Measurements from ENCODE around the gene USP48. TPM values are rescaled to one million over a fixed set of nuclear protein-coding genes. Genes with fewer than 3 reads are reported as not detected.

Gene USP48
- total RNA-seq, 3 donors from 2014 or later: 56.0 to 86.9 (median 74.7) TPM

- no peak overlapping the region for H3K27ac ChIP-seq
- peaks cover 0 to 15% of the 10 kb centered on the region in 2 donors for H3K4me1 ChIP-seq
- no peak for TF ChIP-seq POLR2AphosphoS5 (IDR thresholded peaks at IDR 0.05)
- intact Hi-C loops (cut with DNase I; ENCODE audit: low total_unique reads): no loop called here
- no peaks in the 10 kb centered on the region for H3K9me3 ChIP-seq
- peaks cover 5 to 17% of the 10 kb centered on the region in 2 donors for H3K27me3 ChIP-seq
- no peak overlapping the region for H3K4me3 ChIP-seq
- H3K36me3 ChIP-seq: no peaks in the 10 kb centered on the region
- peak in 1 of 2 donors; percentile 50 for DNase-seq (ENCODE audit: low spot score in 2 of 2)
Observed at GRCh38 chr1:21665711-21666575, 117.0 kb downstream of the USP48 start.

GRCh38 chr1:21664806-21665588, 118.0 kb downstream of the USP48 start:
- TF ChIP-seq POLR2A (IDR thresholded peaks at IDR 0.05) (no peak), POLR2AphosphoS5 (IDR thresholded peaks at IDR 0.05) (no peak), CTCF (IDR thresholded peaks at IDR 0.05) (no peak)
- H3K4me1 ChIP-seq: peaks cover 0 to 15% of the 10 kb centered on the region in 2 donors
- DNase-seq (ENCODE audit: low spot score in 2 of 2): peak in 1 of 2 donors; percentile 34
- H3K36me3 ChIP-seq: no peaks in the 10 kb centered on the region
- H3K27me3 ChIP-seq: peaks cover 5 to 17% of the 10 kb centered on the region in 2 donors
- intact Hi-C loops (cut with DNase I; ENCODE audit: low total_unique reads): no loop called here
- H3K4me3 ChIP-seq: no peak overlapping the region
- no peak overlapping the region for H3K27ac ChIP-seq
- no peaks in the 10 kb centered on the region for H3K9me3 ChIP-seq

GRCh38 chr1:21663951-21664805, 118.8 kb downstream of the USP48 start:
- TF ChIP-seq POLR2A (IDR thresholded peaks at IDR 0.05): no peak
- TF ChIP-seq CTCF (IDR thresholded peaks at IDR 0.05): no peak
- TF ChIP-seq POLR2AphosphoS5 (IDR thresholded peaks at IDR 0.05): no peak
- Histone ChIP-seq H3K4me3 (no peak overlapping the region), H3K4me1 (peaks cover 0 to 9% of the 10 kb centered on the region in 2 donors), H3K27ac (no peak overlapping the region), H3K36me3 (no peaks in the 10 kb centered on the region), H3K27me3 (peaks cover 5 to 17% of the 10 kb centered on the region in 2 donors), H3K9me3 (no peaks in the 10 kb centered on the region)
- intact Hi-C loops (cut with DNase I; ENCODE audit: low total_unique reads): no loop called here
- peak in 1 of 2 donors; percentile 41 for DNase-seq (ENCODE audit: low spot score in 2 of 2)

- peaks cover 0 to under 1% of the 10 kb centered on the region in 2 donors for H3K4me1 ChIP-seq
- H3K36me3 ChIP-seq: no peaks in the 10 kb centered on the region
- peak in 1 of 2 donors; percentile 40 for DNase-seq (ENCODE audit: low spot score in 2 of 2)
- H3K27me3 ChIP-seq: peaks cover 0 to 9% of the 10 kb centered on the region in 2 donors
- no peak overlapping the region for H3K4me3 ChIP-seq
- H3K27ac ChIP-seq: no peak overlapping the region
- intact Hi-C loops (cut with DNase I; ENCODE audit: low total_unique reads): no loop called here
- no peaks in the 10 kb centered on the region for H3K9me3 ChIP-seq
- no peak for TF ChIP-seq POLR2AphosphoS5 (IDR thresholded peaks at IDR 0.05)
- TF ChIP-seq CTCF (IDR thresholded peaks at IDR 0.05): no peak
- TF ChIP-seq POLR2A (IDR thresholded peaks at IDR 0.05): no peak
Observed at GRCh38 chr1:21663248-21663950, 119.5 kb downstream of the USP48 start.

All from breast epithelium (tissue), 4 donors.